SKM-1 treated with dmso at 0.1 percent for 144 hours (cell line): ENCODE measurements around the gene VRTN.
A peak's percentile ranks its signal among the peaks of the same experiment; 100 is the strongest.
"Not testable (repeated sequence)": the region's sequence is repeated elsewhere in the genome, so short reads cannot be mapped to it uniquely, and the experiment has no call there.

ENCODE experiments used
- DNase-seq: peaks from one replicate; lab custom pipeline; 2025; ENCODE audit not compliant: unreplicated experiment; lab: John Stamatoyannopoulos, UW

The VRTN gene

GRCh38 chr14:74348241-74348734 is at the start of gene VRTN:
Gene VRTN, plus strand, starts transcription at chr14:74348471. Its CDS starts 8,313 bp downstream, at chr14:74356784.
- no peak for DNase-seq

DNA sequence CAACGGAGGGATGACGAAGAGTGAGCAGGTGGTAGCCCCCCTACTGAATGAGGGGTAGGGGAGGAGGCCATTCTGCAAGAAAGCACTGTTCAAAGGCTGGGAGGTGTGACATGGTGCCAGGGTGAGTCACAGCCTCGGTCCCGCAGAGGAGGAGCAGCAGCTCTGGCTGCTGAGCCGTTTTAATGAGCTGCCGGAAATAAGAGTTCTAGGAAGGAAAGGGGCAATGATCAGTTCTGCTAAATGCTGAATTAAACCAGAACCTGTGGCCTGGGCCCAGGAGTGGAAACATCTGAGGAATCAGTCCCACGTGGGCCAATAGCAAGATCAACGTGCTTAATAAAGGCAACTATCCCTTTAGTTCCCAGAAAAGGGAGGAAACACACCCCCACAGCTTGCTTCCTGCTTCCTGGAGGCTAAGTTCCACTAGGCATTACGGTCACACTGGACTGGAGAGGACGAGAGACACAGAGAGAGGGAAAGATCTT is 49.2 kb upstream of the VRTN start:
- DNase-seq = no peak

DNA sequence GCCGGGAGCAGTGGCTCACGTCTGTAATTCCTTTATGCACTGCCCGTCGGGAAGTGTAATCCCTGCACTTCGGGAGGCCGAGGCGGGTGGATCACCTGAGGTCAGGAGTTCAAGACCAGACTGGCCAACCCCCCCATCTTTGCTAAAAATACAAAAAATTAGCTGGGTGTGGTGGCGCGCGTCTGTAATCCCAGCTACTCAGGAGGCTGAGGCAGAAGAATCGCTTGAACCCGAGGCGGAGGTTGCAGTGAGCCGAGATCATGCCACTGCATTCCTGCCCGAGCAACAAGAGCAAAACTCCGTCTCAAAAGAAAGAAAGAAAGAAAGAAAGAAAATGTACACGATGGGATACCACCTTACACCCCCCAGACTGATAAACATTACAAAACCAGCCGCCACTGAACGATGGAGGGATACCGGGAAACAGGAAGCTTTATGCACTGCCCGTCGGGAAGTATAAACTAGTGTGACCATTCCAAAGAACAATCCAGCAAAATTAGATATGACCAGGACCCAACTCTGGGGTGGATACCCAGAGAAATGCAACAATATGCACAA is 46.6 kb upstream of the VRTN start:
- DNase-seq = no peak

DNA sequence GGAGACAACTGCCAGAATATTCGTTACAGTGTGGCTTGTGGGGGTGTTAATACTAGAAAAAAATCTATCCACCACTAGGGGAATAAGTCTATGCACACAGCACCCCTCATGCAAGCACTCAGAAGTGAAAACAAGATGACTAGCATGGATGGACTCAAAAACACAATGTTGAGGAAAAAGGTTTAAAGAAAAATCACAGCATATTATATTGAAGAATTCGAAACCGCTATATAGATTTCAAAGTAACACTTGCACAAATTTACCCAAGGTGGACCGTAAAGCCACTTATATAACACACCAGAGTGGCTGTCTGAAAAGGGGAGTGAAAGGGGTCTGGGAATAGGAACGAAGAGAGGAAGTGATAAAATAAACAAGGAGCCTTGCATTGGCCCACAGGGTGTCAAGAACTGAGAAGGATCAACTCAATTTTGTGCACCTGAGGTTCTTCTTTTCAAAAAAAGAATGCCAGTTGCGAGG is 46.1 kb upstream of the VRTN start:
- peak; percentile 10 for DNase-seq

DNA sequence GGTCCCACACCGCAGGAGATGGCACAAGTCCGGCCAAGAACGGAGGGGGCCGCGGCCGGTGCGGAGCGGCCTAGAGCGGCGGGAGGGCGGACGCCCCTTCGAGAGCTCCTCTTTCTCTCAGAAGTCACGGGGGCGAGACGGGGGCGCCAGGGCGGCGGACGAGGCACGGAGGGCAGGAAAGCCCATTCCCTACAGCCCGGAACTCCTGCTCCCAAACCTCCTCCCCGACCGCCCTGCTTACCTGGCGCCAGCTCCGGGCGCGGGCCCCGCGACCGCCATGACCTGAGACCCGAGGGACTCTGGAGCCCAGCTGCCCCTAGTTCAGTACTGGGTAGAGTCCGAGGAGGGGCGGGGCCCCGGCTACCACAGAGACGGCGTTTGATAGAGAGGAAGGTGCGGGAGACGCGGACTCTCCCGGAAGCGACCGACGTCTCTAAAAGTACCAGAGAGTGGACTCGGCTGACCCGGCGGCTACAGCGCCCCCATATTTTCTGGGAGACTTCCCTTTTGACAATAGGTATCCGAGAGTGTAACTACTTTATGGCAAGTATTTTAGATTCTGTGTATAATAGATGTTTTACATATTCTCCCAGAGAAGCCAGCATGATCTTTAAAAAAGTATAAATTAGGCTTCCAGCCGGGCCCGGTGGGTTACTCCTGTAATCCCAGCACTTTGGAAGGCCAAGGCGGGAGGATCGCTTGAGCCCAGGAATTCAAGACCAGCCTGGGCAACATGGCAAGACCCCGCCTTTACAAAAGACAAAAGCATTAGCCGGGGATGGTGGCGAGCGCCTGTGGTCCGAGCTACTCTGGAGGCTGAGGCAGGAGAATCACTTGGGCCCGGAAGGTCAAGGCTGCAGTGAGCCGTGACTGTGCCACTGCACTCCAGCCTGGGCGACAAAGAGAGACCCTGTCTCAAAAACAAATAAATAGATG is 45.4 kb upstream of the VRTN start, which contains the start of gene ABCD4:
TSS of gene ABCD4 (minus strand) at position 301 of the 936 bp plus-strand sequence. CDS start at position 279, 22 bp downstream.
- peak; percentile 41 for DNase-seq

GRCh38 chr14:74308695-74309094 is 39.6 kb upstream of the VRTN start:
- no peak for DNase-seq

GRCh38 chr14:74309125-74310022 is 38.9 kb upstream of the VRTN start:
- DNase-seq = no peak

GRCh38 chr14:74312161-74312560 is 36.1 kb upstream of the VRTN start:
- no peak for DNase-seq

DNA sequence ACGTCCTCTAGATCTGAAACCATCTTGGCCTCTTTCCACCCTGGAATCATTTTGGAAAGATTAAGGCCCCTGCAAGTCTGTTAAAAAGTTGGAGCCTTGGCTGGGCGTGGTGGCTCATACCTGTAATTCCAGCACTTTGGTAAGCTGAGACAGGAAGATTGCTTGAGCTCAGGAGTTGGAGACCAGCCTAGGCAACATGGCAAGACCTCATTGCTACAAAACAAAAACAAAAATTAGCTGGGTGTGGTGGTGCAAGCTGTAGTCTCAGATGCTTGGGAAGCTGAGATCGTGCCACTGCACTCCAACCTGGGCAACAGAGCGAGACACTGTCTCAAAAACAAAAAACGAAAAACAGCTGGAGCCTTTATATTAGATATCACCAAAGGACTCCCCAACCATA is 34.7 kb upstream of the VRTN start:
- DNase-seq = no peak

GRCh38 chr14:74314576-74314975 is 33.7 kb upstream of the VRTN start:
- DNase-seq = no peak

DNA sequence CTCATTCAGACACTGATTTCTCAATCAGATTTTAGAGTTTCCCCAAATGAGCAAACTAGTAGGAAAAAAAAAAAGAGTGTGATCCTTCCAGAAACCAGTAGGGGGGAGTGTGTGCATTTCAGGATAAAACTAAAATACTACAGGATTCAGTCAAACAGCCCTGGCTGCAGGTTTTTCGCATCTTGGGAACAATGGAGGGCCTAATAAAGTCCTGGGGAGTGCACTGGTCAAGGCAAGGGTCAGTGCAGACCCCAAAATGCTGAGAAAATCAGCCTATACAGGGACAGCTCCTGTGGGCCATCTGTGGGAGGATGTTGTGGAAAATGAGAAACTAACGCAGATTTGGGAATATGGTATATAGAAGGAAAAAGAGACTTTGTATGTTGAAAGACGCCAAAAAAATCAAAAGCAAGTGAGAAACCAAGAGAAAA is 23.3 kb upstream of the VRTN start:
- peak; percentile 2 for DNase-seq

GRCh38 chr14:74325446-74325845 is 22.8 kb upstream of the VRTN start:
- DNase-seq = no peak

- no peak for DNase-seq
These were observed 21.7 kb upstream of the VRTN start for GRCh38 chr14:74326369-74327152.

GRCh38 chr14:74329950-74330552 is 18.2 kb upstream of the VRTN start:
- not testable (repeated sequence) for DNase-seq

- DNase-seq = no peak
These were observed 14.4 kb upstream of the VRTN start for GRCh38 chr14:74333909-74334308.

GRCh38 chr14:74346341-74346740 is 1.9 kb upstream of the VRTN start:
- no peak for DNase-seq

GRCh38 chr14:74347097-74347794 is 1.0 kb upstream of the VRTN start:
- no peak for DNase-seq

GRCh38 chr14:74347795-74348100 is 523 bp upstream of the VRTN start:
- DNase-seq = no peak
